ENCODE data around the gene PDE3A. TPM values are rescaled to one million over a fixed set of nuclear protein-coding genes. Genes with fewer than 3 reads are reported as not detected.

The PDE3A gene
- total RNA-seq, 2 experiments from 2014 or later: not detected

- Mint-ChIP-seq H3K36me3 (no peaks in the 10 kb centered on the region), H3K4me3 (no peak overlapping the region), H3K27ac (no peak overlapping the region), H3K27me3 (peaks cover 3% of the 10 kb centered on the region), H3K4me1 (ENCODE audit: low read depth) (no peaks in the 10 kb centered on the region), H3K9me3 (no peaks in the 10 kb centered on the region)
- ChIA-PET CTCF (no interaction called here), POLR2A (no interaction called here)
- DNase-seq: no peak
- intact Hi-C loops (cut with micrococcal nuclease): no loop called here
Measured at GRCh38 chr12:20410734-20411133, 42.4 kb downstream of the PDE3A start.

GRCh38 chr12:20411345-20411744 is 43.0 kb downstream of the PDE3A start:
- ChIA-PET CTCF (no interaction called here), POLR2A (no interaction called here)
- Mint-ChIP-seq H3K4me1 (ENCODE audit: low read depth) (no peaks in the 10 kb centered on the region), H3K36me3 (no peaks in the 10 kb centered on the region), H3K4me3 (no peak overlapping the region), H3K9me3 (no peaks in the 10 kb centered on the region), H3K27me3 (peaks cover 3% of the 10 kb centered on the region), H3K27ac (no peak overlapping the region)
- DNase-seq: no peak
- intact Hi-C loops (cut with micrococcal nuclease): no loop called here

GRCh38 chr12:20415028-20415427 is 46.7 kb downstream of the PDE3A start:
- no peak overlapping the region for H3K27ac Mint-ChIP-seq

GRCh38 chr12:20415641-20416040 is 47.3 kb downstream of the PDE3A start:
- ChIA-PET POLR2A (no interaction called here), CTCF (no interaction called here)
- peaks cover 3% of the 10 kb centered on the region for H3K27me3 Mint-ChIP-seq
- no peaks in the 10 kb centered on the region for H3K36me3 Mint-ChIP-seq
- H3K4me3 Mint-ChIP-seq: no peak overlapping the region
- no peaks in the 10 kb centered on the region for H3K4me1 Mint-ChIP-seq (ENCODE audit: low read depth)
- no peak for DNase-seq
- intact Hi-C loops (cut with micrococcal nuclease): no loop called here
- H3K9me3 Mint-ChIP-seq: no peaks in the 10 kb centered on the region
- no peak overlapping the region for H3K27ac Mint-ChIP-seq

More at GRCh38 chr12:20415028-20415427, 46.7 kb downstream of the PDE3A start:
- no peaks in the 10 kb centered on the region for H3K4me1 Mint-ChIP-seq (ENCODE audit: low read depth)
- H3K27me3 Mint-ChIP-seq: peaks cover 3% of the 10 kb centered on the region
- intact Hi-C loops (cut with micrococcal nuclease): no loop called here
- ChIA-PET CTCF (no interaction called here), POLR2A (no interaction called here)
- H3K36me3 Mint-ChIP-seq: no peaks in the 10 kb centered on the region
- DNase-seq: no peak
- H3K9me3 Mint-ChIP-seq: no peaks in the 10 kb centered on the region
- H3K4me3 Mint-ChIP-seq: no peak overlapping the region

GRCh38 chr12:20420557-20420956 is 52.2 kb downstream of the PDE3A start:
- H3K27me3 Mint-ChIP-seq: no peaks in the 10 kb centered on the region
- ChIA-PET CTCF (no interaction called here), POLR2A (no interaction called here)
- no peak overlapping the region for H3K27ac Mint-ChIP-seq
- H3K4me1 Mint-ChIP-seq (ENCODE audit: low read depth): no peaks in the 10 kb centered on the region
- intact Hi-C loops (cut with micrococcal nuclease): no loop called here
- H3K9me3 Mint-ChIP-seq: no peaks in the 10 kb centered on the region
- DNase-seq: no peak
- H3K4me3 Mint-ChIP-seq: no peak overlapping the region
- H3K36me3 Mint-ChIP-seq: no peaks in the 10 kb centered on the region

GRCh38 chr12:20421421-20421820 is 53.1 kb downstream of the PDE3A start:
- Mint-ChIP-seq H3K9me3 (no peaks in the 10 kb centered on the region), H3K36me3 (no peaks in the 10 kb centered on the region), H3K4me3 (no peak overlapping the region), H3K27me3 (no peaks in the 10 kb centered on the region), H3K27ac (no peak overlapping the region), H3K4me1 (ENCODE audit: low read depth) (no peaks in the 10 kb centered on the region)
- CTCF ChIA-PET: interaction anchor here (1.2 kb wide), 1 partner anchor 682 kb away, joined by 3 read pairs; no protein-coding TSS in a partner anchor
- POLR2A ChIA-PET: no interaction called here
- no peak for DNase-seq
- intact Hi-C loops (cut with micrococcal nuclease): no loop called here

- no peaks in the 10 kb centered on the region for H3K27me3 Mint-ChIP-seq
- no peak overlapping the region for H3K4me3 Mint-ChIP-seq
- H3K4me1 Mint-ChIP-seq (ENCODE audit: low read depth): no peaks in the 10 kb centered on the region
- POLR2A ChIA-PET: no interaction called here
- no peaks in the 10 kb centered on the region for H3K9me3 Mint-ChIP-seq
- no peak for DNase-seq
- no peak overlapping the region for H3K27ac Mint-ChIP-seq
- CTCF ChIA-PET: no interaction called here
- intact Hi-C loops (cut with micrococcal nuclease): no loop called here
- no peaks in the 10 kb centered on the region for H3K36me3 Mint-ChIP-seq
Measured at GRCh38 chr12:20423557-20423956, 55.2 kb downstream of the PDE3A start.

- Mint-ChIP-seq H3K9me3 (no peaks in the 10 kb centered on the region), H3K36me3 (no peaks in the 10 kb centered on the region), H3K27me3 (no peaks in the 10 kb centered on the region), H3K27ac (no peak overlapping the region), H3K4me1 (ENCODE audit: low read depth) (no peaks in the 10 kb centered on the region), H3K4me3 (no peak overlapping the region)
- ChIA-PET CTCF (no interaction called here), POLR2A (no interaction called here)
- intact Hi-C loops (cut with micrococcal nuclease): no loop called here
- DNase-seq: no peak
Measured at GRCh38 chr12:20424841-20425240, 56.5 kb downstream of the PDE3A start.

- H3K4me3 Mint-ChIP-seq: no peak overlapping the region
- no peak overlapping the region for H3K27ac Mint-ChIP-seq
- no peaks in the 10 kb centered on the region for H3K4me1 Mint-ChIP-seq (ENCODE audit: low read depth)
- CTCF ChIA-PET: no interaction called here
- no peaks in the 10 kb centered on the region for H3K36me3 Mint-ChIP-seq
- H3K27me3 Mint-ChIP-seq: no peaks in the 10 kb centered on the region
- no peaks in the 10 kb centered on the region for H3K9me3 Mint-ChIP-seq
- POLR2A ChIA-PET: no interaction called here
- intact Hi-C loops (cut with micrococcal nuclease): no loop called here
- no peak for DNase-seq
Measured at GRCh38 chr12:20426191-20426590, 57.9 kb downstream of the PDE3A start.

- ChIA-PET POLR2A (no interaction called here), CTCF (no interaction called here)
- Mint-ChIP-seq H3K36me3 (no peaks in the 10 kb centered on the region), H3K27ac (no peak overlapping the region), H3K27me3 (no peaks in the 10 kb centered on the region), H3K4me3 (no peak overlapping the region), H3K4me1 (ENCODE audit: low read depth) (no peaks in the 10 kb centered on the region), H3K9me3 (no peaks in the 10 kb centered on the region)
- no peak for DNase-seq
- intact Hi-C loops (cut with micrococcal nuclease): no loop called here
Measured at GRCh38 chr12:20426957-20427356, 58.6 kb downstream of the PDE3A start.

GRCh38 chr12:20429852-20430251 is 61.5 kb downstream of the PDE3A start:
- Mint-ChIP-seq H3K4me3 (no peak overlapping the region), H3K27ac (no peak overlapping the region), H3K27me3 (no peaks in the 10 kb centered on the region)

GRCh38 chr12:20432290-20432689 is 64.0 kb downstream of the PDE3A start:
- no peak for DNase-seq
- intact Hi-C loops (cut with micrococcal nuclease): no loop called here
- CTCF ChIA-PET: no interaction called here
- POLR2A ChIA-PET: no interaction called here
- no peaks in the 10 kb centered on the region for H3K36me3 Mint-ChIP-seq
- H3K27ac Mint-ChIP-seq: no peak overlapping the region
- H3K4me1 Mint-ChIP-seq (ENCODE audit: low read depth): no peaks in the 10 kb centered on the region
- no peaks in the 10 kb centered on the region for H3K9me3 Mint-ChIP-seq
- H3K4me3 Mint-ChIP-seq: no peak overlapping the region
- no peaks in the 10 kb centered on the region for H3K27me3 Mint-ChIP-seq

More at GRCh38 chr12:20429852-20430251, 61.5 kb downstream of the PDE3A start:
- H3K36me3 Mint-ChIP-seq: no peaks in the 10 kb centered on the region
- H3K4me1 Mint-ChIP-seq (ENCODE audit: low read depth): no peaks in the 10 kb centered on the region
- H3K9me3 Mint-ChIP-seq: no peaks in the 10 kb centered on the region
- intact Hi-C loops (cut with micrococcal nuclease): no loop called here
- ChIA-PET CTCF (no interaction called here), POLR2A (no interaction called here)
- no peak for DNase-seq

- Mint-ChIP-seq H3K4me3 (no peak overlapping the region), H3K27me3 (no peaks in the 10 kb centered on the region), H3K27ac (no peak overlapping the region), H3K4me1 (ENCODE audit: low read depth) (no peaks in the 10 kb centered on the region), H3K36me3 (no peaks in the 10 kb centered on the region), H3K9me3 (no peaks in the 10 kb centered on the region)
- no peak for DNase-seq
- POLR2A ChIA-PET: no interaction called here
- intact Hi-C loops (cut with micrococcal nuclease): no loop called here
- CTCF ChIA-PET: no interaction called here
Measured at GRCh38 chr12:20434996-20435395, 66.7 kb downstream of the PDE3A start.

- CTCF ChIA-PET: no interaction called here
- no peaks in the 10 kb centered on the region for H3K27me3 Mint-ChIP-seq
- no peaks in the 10 kb centered on the region for H3K4me1 Mint-ChIP-seq (ENCODE audit: low read depth)
- no peaks in the 10 kb centered on the region for H3K36me3 Mint-ChIP-seq
- POLR2A ChIA-PET: no interaction called here
- intact Hi-C loops (cut with micrococcal nuclease): no loop called here
- H3K9me3 Mint-ChIP-seq: no peaks in the 10 kb centered on the region
- DNase-seq: no peak
- no peak overlapping the region for H3K4me3 Mint-ChIP-seq
- no peak overlapping the region for H3K27ac Mint-ChIP-seq
Measured at GRCh38 chr12:20436316-20436715, 68.0 kb downstream of the PDE3A start.
